ENCODE data around the gene SH3YL1.

SH3YL1 gene

DNA sequence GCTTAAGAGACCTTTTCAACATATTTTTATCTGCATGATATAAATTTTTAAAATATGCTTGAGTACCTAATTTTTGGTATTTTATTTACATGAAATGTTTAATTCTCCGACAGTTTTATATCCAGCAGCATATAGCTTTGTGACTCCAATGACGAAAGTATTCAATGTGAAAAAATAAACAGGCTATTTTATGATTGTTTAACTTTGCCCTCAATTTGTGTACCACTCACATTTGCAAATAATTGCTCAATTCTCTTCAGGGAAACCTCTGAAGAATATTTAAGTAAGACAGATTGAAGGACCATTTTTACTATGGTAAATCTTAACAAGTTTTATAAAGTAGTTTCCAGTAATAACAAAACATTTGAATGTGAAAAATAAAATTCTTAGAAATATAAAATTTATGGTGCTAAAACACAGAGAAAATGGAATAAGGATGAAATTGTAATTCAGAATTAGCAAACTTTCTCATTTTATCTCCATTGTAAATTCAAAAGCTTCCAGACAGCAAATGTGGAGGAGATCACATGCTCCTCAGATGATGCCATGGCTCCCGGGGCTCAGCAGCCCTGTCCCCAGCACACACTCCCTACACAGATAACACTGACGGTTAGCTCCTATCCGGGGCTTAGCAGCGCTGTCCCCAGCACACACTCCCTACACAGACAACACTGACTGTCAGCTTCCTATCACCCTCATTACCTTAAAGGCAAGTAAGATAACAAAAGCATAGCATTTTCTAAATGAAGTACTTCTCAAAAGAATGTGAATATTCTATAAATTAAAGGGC is 39.7 kb downstream of the SH3YL1 start:
- DNase-seq (ENCODE audit: low read depth in 2 of 2), result no peak

DNA sequence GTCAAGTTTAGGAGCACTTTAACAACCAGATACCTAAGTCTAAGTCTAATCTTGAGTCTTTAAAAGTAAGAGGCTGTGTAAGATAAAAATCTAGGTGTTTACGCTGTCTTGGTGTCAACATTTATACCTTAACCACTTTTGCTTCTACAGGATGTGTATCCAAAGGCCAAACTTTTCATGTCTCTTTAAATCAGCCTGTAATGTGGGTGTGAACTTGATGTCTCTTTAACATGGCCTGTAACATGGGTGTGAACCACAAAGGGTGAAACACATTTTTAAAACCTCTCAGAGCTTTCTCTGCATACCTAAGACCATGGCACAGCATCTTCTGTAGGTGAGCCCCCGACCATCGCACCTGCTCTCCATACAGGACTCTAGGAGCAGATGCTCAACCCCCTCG is 40.4 kb downstream of the SH3YL1 start:
- DNase-seq (ENCODE audit: low read depth in 2 of 2), result no peak

DNA sequence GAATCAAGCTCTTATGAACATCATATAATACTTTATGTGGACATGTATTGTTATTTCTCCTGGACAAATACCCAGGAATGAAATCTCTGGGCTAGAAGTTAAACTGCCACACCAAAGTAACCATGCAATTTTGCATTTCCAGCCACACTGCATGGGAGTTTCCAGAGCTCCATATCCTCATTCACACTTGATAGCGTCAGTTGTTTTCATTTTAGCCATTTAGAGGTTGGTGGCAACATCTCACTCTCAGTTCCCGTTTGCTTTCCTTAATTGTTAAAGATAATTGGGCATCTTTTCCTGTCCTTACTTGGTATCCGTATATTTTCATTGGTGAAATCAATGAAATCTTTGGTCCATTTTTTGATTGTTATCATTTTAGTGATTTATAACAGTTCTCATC is 47.8 kb downstream of the SH3YL1 start:
- no peak for DNase-seq (ENCODE audit: low read depth in 2 of 2)

DNA sequence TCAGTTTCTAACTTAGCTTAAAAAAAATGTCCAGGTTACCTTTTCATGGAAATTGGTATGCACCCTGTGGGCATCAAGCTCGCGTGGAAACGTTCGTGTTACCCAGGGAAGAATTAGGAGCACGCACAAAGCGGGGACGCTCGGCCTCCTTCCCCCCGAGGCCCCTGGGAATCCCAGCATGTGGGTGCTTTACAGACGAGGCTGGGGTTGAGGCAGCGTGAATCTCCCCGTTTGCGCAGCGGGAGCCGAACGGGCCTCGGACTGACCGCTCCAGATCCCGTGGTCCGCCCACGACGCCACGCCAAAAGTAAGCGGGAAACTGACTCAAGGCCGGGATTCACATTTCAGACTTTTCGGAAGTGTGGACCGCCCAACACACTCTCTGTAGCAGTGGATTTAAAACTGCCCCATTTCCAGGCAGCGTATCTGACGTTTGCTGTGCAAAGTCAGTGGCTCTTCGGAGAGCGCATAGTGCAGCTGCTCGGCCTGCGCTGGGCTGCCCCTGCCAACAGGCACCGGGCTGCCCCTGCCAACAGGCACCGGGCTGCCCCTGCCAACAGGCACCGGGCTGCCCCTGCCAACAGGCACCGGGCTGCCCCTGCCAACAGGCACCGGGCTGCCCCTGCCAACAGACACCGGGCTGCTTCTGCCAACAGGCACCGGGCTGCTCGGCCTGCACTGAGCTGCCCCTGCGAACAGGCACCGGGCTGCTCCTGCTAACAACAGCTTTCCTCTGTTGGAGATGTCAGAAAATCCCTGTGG is 49.7 kb downstream of the SH3YL1 start:
- no peak for DNase-seq (ENCODE audit: low read depth in 2 of 2)

DNA sequence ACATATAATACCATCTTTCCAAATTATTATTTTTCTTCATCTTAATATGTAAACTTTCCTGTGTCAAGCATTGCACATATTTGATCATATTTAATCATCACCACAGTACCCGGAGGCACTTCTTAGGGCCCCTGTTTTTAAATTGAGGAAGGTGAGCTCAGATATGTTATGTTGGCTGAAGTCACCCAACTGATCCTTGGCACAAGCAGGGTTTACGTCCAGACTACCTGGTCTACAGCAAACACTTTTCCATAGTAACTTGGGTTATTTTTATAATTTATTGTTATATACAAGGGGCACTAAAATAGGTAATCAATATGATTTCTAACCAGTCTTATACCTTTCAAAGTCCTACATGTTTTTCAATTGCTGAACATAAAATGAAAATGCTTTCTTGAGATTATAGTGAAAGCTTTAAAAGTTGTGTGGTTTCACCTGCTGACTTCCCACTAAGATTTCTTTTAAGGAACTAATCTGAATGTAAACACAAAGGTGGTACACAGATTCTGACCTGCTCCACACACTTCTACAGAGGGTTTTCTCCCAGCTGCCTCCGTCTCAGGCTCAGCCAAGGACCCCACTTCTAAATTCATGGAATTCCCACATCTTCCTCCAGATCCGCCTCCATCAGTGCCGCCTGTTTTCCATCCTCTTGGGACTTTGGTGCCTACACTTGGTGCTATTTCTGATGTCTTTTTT is 52.2 kb downstream of the SH3YL1 start:
- no peak for DNase-seq (ENCODE audit: low read depth in 2 of 2)

DNA sequence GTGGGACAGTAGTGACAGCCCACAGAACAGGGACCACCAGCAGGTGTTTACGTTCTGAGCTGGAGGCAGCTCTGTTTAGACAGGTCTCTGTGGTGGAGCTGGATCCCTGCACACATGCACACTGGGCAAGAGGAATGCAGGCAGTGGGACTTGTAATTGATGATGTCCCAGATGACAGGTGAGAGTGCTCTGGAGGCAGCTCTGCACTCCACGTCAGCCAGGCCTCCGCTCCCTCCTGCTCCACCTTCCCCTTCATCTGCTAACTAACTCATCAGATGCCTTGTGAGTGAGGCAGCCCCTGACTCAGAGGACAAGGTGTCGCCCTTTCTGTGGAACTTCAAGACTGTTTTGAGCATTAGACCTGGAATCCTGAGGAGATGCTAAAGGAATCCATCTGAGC is 53.2 kb downstream of the SH3YL1 start:
- DNase-seq (ENCODE audit: low read depth in 2 of 2), result no peak

DNA sequence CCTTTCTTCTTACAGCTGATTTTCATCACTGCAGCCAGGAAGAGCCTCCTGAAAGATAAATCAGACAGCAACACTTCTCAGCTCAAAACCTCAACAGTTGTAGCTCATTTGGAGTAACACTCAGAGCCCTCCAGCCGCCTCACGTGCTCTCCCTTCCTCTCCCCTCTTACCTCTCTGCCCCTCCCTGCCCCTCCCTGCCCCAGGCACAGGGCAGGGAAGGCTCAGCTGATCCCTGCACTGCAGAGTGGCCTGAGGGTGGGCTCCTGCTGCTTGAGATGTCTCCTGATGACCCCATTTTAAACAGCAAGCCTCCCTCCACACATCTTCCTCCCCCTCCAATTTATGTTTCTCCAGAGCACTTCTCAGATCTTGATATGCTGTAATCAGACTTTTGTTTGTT is 54.4 kb downstream of the SH3YL1 start:
- no peak for DNase-seq (ENCODE audit: low read depth in 2 of 2)

DNA sequence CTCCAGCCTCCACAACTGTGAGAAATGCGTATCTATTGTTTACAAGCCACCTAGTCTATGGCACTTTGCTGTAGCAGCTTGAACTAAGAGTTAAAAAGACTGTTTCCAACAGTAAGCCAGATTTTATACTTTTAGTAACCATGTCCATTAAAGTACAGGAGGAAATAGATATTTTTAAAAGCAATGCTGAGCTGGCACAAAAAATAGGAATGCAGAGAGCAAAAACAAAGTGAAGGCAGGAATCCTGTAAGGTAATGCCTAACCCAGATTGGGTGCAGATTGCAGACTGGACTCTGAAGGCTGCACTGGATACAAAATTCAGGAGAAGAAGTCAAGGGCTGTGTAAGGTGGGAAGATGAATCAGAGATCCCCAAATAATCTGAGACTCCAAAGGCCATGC is 55.5 kb downstream of the SH3YL1 start:
- DNase-seq (ENCODE audit: low read depth in 2 of 2), result no peak

DNA sequence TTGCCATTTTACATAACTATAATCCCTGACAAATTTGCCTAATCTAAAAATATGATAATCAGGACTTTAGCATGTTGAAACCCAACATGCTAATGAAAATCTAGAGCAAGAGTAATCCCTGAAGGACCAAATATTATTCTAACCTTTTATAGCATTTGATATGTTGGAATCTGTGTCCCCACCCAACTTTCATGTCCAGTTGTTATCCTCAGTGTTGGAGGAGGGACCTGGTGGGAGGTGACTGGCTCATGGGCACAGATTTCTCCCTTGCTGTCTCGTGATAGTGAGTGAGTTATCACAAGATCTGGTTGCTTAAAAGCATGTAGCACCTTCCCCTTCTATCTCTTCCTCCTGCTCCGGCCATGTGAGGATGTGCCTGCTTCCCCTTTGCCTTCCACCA is 59.8 kb downstream of the SH3YL1 start:
- no peak for DNase-seq (ENCODE audit: low read depth in 2 of 2)

DNA sequence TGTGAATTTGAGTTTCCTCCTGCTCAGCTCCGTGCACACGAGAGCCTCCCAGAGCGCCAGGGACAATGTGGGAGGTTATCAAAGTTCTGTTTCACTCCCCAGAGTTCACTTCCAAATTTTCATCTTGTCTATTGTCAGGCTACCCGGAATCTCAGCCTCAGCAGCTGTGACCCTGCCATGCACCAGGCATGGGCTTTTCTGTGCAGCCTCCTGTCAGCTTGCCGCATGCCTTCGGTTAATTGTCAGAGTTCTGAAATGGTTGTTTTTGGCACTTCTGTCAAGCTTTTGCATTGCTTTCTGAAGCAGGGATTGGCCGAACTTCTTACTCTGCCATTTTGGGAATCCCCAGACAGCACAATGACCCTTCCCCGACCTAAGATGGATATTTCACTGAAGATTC is 60.4 kb downstream of the SH3YL1 start:
- DNase-seq (ENCODE audit: low read depth in 2 of 2), result no peak

DNA sequence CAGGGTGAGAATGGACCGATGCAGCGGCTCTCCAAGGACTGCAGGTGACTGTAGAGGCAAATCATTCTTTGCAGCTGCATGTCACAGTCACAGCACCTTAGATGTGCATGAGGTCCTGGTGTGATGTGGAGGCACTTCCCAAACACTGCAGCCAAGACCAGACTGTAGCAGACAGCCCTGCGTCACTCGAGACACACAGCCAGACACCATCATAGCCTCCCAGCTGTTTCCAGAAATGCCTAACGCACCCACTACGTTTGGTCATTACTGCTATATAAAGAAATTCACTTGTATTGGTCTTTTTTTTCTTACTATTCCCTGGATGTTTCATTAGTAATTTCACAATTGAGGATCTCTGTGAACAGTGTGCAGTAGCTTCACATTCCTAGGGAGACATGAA is 60.9 kb downstream of the SH3YL1 start:
- no peak for DNase-seq (ENCODE audit: low read depth in 2 of 2)

DNA sequence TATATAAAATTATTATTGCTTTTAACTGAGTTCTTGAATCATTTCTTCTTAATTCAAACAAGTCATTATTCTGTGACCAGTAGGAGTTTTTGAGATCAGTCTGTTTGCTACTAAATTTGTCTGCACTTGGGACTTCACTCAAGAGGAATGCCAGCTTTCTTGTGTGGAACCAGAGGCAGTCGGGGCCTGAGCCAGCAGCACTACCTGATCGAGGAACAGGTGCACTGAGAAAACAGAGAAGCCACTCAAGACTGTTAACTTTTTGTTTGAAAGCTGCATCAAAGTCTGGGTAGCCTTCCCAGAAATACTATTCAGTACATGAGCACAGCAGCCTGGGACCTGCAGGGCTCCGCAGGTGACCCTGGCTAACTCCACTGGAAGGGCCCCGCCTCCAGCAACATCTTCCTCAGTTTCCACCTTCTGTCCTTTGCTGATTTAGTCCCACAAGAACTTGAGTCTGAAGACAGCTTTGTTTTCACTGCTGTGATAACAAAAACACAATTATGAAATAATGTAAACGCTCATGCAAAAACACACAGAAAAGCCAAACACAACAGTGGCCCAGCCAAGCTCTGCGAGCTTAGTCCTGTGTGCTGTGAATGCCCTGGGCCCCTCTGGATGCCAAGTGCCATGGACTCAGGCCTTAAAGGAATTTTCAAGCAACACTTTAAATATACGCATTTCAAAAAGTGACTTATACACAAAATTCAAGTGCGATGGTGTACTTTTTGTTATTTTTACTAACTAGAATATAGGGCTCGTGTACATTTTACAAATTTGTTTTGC is 62.0 kb downstream of the SH3YL1 start:
- DNase-seq (ENCODE audit: low read depth in 2 of 2), result no peak

DNA sequence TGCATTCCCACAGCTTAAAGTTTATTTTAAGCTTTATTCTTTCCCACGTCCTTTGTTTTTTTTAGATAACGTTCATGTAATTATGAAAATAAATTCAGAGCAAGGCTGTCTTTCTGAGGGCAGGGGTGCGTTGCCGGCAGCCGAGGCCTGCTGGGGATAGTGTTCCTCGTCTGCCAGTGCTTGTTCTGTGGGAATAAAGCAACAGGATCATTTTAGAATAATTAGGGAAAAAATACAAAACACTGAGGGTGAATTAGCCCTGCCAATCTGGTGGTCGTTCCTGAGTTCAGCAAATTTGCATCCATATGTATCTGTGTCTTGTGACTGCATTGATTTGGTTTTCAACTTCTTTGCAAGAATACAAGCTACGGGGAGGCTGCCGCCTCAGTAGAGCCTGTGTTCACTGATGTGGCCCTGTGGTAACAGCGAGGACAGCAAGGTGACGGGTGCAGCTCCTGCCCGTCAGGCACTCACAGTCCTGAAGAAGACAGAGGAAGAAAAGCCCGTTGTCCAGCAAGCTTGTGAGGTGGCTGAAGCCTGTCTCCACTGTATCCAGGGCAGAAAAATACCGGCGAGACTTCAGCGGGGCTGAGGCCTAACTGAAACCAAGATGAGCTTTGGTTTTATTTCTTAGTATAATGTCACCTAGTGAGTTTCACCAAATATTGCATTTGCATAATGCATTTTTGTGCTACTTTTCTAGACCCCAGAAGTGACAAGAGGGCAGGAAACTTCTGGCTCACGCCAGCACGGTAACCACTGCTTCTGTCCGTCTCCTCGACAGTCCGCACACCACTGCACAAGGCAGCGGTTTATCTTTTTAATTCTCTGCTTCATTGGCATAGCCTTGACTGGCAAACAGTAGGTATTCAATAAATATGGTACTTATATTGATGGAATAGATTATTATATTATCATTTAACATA is 64.5 kb downstream of the SH3YL1 start:
- no peak for DNase-seq (ENCODE audit: low read depth in 2 of 2)

DNA sequence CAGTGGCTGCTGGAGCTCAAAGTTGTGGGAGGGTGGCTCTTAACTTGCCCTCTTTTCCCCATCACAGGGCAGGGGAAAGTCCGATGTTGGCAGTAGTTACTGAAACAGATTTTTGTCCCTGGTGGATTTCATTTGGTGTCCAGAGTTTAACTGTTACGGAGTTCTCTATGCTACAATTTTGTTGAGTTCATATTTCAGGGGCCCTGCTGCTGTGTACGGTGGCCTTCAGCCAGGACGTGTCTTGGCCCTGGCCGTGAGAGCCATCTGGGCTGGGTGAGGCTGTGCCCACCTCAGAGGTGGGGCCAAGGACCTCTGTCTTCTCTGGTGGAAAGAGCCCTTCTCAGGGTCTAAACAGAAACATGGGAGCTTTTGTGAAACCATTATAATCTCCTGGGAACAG is 67.4 kb downstream of the SH3YL1 start:
- DNase-seq (ENCODE audit: low read depth in 2 of 2), result no peak

DNA sequence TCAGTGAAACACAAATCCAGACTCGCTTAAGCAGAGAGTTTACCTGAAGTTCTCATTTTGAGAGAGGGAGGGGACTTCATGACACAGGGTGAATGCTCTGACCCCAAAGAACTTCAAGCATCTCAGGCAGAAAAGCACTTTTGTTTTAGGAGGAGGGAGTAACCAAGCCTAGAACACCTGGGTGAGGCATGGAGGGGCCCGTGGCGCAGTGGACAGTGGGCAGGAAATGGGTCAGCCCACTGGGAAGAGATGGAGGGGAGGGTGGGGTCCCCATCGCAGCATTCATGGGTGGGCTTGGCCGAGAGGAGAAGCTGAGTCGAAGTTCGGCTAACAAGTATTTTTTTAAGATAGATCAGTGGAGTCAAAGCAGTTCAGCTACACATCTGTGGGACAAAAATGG is 67.9 kb downstream of the SH3YL1 start:
- DNase-seq (ENCODE audit: low read depth in 2 of 2), result no peak

DNA sequence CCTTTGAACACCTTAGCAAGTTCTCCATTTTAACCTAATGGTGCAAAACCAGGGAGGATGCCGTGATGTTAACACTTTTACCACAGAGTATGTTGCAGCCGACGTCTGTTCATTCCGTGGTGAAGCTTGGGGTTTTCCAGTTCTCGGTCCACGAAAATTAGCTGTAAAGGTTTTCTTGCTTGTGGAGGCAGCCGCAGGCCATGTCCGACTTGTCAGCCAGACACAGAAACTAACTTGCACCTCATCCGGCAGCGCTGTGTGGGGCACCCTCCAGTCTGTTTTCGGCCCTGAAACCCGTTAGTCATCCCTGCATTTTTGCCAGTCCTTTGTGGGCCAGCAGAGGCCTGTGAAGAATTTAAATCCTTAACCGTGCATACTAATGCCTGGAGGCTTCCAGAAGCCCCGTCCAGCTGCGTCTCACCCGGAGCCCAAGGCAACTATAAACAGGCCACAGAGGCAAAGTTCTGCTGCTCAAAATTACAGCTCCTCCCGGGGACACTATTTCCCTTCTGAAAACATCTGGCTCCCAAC is 70.6 kb downstream of the SH3YL1 start:
- DNase-seq (ENCODE audit: low read depth in 2 of 2), result peak in 1 of 2 donors; percentile 31

DNA sequence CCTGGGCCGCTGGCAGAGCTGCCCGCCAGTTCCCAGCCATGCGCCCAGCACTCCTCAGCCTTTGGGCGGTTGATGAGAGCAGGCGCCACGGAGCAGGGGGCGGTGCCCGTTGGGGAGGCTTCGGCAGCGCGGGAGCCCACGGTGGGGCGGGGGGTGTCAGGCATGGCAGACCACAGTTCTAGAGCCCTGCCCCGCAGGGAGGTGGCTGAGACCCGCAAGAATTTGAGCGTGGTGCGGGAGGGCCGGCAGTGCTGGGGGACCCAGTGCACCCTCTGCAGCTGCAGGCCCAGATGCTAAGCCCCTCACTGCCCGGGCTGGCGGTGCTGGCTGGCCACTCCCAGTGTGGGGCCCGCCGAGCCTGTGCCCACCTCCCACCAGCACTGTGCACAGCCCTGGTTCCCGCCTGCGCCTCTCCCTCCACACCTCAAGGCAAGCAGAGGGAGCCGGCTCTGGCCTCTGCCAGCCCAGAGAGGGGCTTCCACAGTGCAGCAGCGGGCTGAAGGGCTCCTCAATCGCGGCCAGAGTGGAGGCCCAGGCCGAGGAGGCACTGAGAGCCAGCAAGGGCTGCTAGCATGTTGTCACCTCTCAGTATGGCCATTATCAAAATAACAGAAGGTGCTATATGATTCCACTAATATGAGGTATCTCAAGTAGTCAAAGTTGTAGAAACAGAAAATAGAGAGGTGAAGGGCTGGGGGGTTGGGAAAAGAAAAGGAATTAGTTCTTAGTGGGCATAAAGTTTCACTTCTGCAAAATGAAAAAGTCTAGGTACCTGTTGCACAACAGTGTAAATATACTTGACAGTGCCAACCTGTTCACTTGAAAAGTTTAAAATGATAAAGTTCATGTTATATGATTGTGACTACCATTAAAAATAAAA is 72.3 kb downstream of the SH3YL1 start:
- no peak for DNase-seq (ENCODE audit: low read depth in 2 of 2)

DNA sequence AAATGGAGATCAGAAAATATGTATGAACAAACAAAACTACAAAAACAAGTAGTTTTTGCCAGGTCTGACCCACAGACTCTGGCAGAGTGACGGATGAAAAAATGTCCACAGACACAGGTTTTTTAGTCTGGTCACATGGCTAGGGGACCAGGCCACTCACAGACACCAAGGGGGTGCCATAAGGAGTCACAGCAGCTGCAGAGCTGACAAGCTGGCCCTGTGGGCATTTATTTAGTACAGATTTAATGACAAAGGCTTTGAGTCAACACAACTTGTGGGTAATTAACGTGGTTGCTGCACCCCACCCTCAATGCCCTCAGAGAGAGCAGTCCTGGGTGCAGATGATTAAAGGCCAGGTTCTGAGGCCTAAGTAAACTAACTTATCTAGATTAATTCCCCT is 76.0 kb downstream of the SH3YL1 start:
- DNase-seq (ENCODE audit: low read depth in 2 of 2), result no peak

DNA sequence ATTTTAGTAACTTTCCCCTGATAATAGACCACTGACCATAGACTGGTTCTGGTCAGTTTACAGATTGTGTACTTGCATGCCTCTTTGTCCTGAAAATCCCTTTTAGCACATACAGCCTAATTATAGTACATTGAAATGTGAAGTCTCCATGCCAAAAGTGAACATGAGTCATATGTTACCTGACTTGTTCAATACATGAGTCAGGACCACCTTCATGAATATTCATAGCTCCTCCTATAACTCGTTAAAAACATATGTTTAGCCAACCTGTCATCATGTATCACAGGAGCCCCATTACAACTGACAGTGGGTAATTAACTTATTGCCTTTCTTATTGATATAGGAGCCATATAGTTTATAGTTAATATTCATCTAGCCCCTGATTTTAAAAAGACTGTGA is 78.6 kb downstream of the SH3YL1 start:
- DNase-seq (ENCODE audit: low read depth in 2 of 2), result no peak

DNA sequence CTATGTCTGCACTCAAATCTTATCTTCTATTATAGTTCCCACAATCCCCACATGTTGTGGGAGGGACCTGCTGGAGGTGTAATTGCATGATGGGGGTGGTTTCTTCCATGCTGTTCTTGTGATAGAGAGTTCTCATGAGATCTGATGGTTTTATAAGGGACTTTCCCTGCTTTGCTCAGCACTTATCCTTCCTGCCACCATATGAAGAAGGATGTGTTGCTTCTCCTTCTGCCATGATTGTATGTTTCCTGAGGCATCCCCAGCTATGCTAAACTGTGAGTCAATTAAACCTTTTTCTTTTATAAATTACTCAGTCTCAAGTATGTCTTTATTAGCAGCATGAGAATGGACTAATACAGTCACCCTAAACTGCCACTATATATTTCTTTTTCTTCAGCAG is 79.1 kb downstream of the SH3YL1 start:
- DNase-seq (ENCODE audit: low read depth in 2 of 2), result no peak
